Measurements from ENCODE around the gene PTPRN. TPM values are rescaled to one million over a fixed set of nuclear protein-coding genes. Genes with fewer than 3 reads are reported as not detected.

The PTPRN gene
- total RNA-seq, 1 experiment from 2014 or later: 6.5 TPM

DNA sequence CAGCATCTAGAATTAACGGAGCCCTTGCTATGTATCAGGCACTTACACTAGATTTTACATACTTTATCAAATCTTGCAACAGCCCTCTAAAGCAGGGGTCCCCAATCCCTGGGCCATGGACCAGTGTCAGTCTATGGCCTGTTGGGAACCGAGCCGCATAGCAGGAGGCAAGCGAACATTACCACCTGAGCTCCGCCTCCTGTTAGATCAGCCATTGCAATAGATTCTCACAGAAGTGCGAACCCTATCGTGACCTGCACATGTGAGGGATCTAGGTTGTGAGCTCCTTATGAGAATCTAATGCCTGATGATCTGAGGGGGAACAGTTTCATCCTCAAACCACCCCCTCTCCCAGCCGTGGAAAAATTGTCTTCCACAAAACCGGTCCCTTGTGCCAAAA, 16.6 kb downstream of the PTPRN start:
- Histone ChIP-seq H2BK20ac (ENCODE audit: low read depth, low read length, poor library complexity, severe bottlenecking) (no peak overlapping the region), H3T11ph (ENCODE audit: low read length) (no peak overlapping the region), H3K4ac (ENCODE audit: low read depth, low read length) (no peak overlapping the region), H3K18ac (ENCODE audit: insufficient read length, low read depth, low read length) (no peak overlapping the region), H2BK5ac (ENCODE audit: insufficient read length, low read length) (no peak overlapping the region), H2BK15ac (ENCODE audit: low read depth, low read length) (no peak overlapping the region), H3K79me2 (ENCODE audit: insufficient read depth, low read length) (no peaks in the 10 kb centered on the region), H3K23ac (ENCODE audit: insufficient read length, low read depth, low read length) (no peak overlapping the region), H3K4me1 (ENCODE audit: insufficient read depth, low read length) (no peaks in the 10 kb centered on the region), H4K91ac (ENCODE audit: insufficient read length, low read depth, low read length) (no peak overlapping the region), H2AK5ac (ENCODE audit: insufficient read length, low read length) (no peak overlapping the region), H4K5ac (ENCODE audit: insufficient read length, low read depth, low read length) (no peak overlapping the region), H3K23me2 (ENCODE audit: insufficient read length, low read depth, low read length, poor library complexity, severe bottlenecking) (peaks cover 6% of the 10 kb centered on the region), H3K9me3 (ENCODE audit: control insufficient read depth, low read depth, low read length) (no peaks in the 10 kb centered on the region), H2AFZ (ENCODE audit: low read length) (no peak overlapping the region), H3K27ac (ENCODE audit: insufficient read length, low read depth, low read length) (no peak overlapping the region), H4K8ac (replicated peaks; ENCODE audit: insufficient read length, low read depth, low read length) (no peak overlapping the region), H2BK12ac (ENCODE audit: insufficient read length, low read depth, low read length) (no peak overlapping the region), H3K9ac (ENCODE audit: extremely low read depth, insufficient read length, low read length) (no peak overlapping the region), H3K79me1 (ENCODE audit: insufficient read depth, low read depth, low read length, poor library complexity, severe bottlenecking) (no peaks in the 10 kb centered on the region), H3K14ac (ENCODE audit: insufficient read depth, low read length) (no peak overlapping the region), H2BK120ac (ENCODE audit: low read depth, low read length, poor library complexity, severe bottlenecking) (no peak overlapping the region), H4K20me1 (ENCODE audit: control insufficient read depth, insufficient read depth, insufficient read length) (no peaks in the 10 kb centered on the region), H3K4me2 (ENCODE audit: insufficient read depth, insufficient read length, low read length) (no peak overlapping the region), H3K56ac (ENCODE audit: insufficient read length, low read depth, low read length) (no peak overlapping the region), H3K27me3 (ENCODE audit: insufficient read depth, low read length) (no peaks in the 10 kb centered on the region; the same call in 1 of the 2 replicates)
- peaks cover 2 to 7% of the 10 kb centered on the region in 2 experiments; a peak in 3 of 5 replicates for H3K9me3 Mint-ChIP-seq
- WGBS (ENCODE audit: extremely low coverage, insufficient read length, low lambda C conversion rate): no CpG with 5 or more reads among the region's 9 CpGs
- no peak overlapping the region for H3K27ac Mint-ChIP-seq
- TF ChIP-seq, protein P1, sequence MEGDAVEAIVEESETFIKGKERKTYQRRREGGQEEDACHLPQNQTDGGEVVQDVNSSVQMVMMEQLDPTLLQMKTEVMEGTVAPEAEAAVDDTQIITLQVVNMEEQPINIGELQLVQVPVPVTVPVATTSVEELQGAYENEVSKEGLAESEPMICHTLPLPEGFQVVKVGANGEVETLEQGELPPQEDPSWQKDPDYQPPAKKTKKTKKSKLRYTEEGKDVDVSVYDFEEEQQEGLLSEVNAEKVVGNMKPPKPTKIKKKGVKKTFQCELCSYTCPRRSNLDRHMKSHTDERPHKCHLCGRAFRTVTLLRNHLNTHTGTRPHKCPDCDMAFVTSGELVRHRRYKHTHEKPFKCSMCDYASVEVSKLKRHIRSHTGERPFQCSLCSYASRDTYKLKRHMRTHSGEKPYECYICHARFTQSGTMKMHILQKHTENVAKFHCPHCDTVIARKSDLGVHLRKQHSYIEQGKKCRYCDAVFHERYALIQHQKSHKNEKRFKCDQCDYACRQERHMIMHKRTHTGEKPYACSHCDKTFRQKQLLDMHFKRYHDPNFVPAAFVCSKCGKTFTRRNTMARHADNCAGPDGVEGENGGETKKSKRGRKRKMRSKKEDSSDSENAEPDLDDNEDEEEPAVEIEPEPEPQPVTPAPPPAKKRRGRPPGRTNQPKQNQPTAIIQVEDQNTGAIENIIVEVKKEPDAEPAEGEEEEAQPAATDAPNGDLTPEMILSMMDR (conservative IDR thresholded peaks at IDR 0.05): no peak
- peaks cover 0 to 4% (median 2%) of the 10 kb centered on the region in 3 experiments; a peak in 2 of 7 replicates for H3K36me3 Mint-ChIP-seq (ENCODE audit: insufficient read depth in 1 of 3, low read depth in 3 of 3)
- H3K4me3 Mint-ChIP-seq: no peak overlapping the region
- peaks cover 51% of the 10 kb centered on the region for H3K27me3 Mint-ChIP-seq (ENCODE audit: low read depth)
- no peak for DNase-seq
- H3K4me1 Mint-ChIP-seq: peaks cover 10 to 11% of the 10 kb centered on the region in 2 experiments

Measured in H9 (cell line).